HT-29 (cell line): Measurements from ENCODE around the gene PILRA. TPM values are rescaled to one million over a fixed set of nuclear protein-coding genes. Genes with fewer than 3 reads are reported as not detected.

Experiments
- small RNA-seq: library from RNA; depleted of rRNA; stranded (forward); fragments of <200 nt; gene quantifications from one replicate; pipeline ENCODE3, GENCODE V24; 2014
- total RNA-seq: library from RNA; depleted of rRNA; stranded (reverse); fragments of >200 nt; shearing (Covaris generic); gene quantifications from 2 replicates; pipeline ENCODE4 v1.2.3, GENCODE V29; 2014; rRNA removed

Gene PILRA
- total RNA-seq, 1 experiment from 2014 or later: 2.1 TPM

Small RNAs within 50 kb of the gene (small RNA-seq; reads per million reads assigned to genes)
- not detected for gene RF00019

Other genes starting within 250 kb of the PILRA start
- 1.3 and 2.9 TPM in 2 replicates for gene MBLAC1, start 246.5 kb upstream of the PILRA start, total RNA-seq
- gene LAMTOR4, start 224.6 kb upstream of the PILRA start, total RNA-seq: 310 and 344 TPM in 2 replicates
- gene TRAPPC14, start 214.8 kb upstream of the PILRA start, total RNA-seq: 22.5 and 27.8 TPM in 2 replicates
- gene GAL3ST4, start 204.9 kb upstream of the PILRA start, total RNA-seq: not detected in 2 replicates
- gene GPC2, start 196.1 kb upstream of the PILRA start, total RNA-seq: 1.7 and 4.2 TPM in 2 replicates
- 0.05 and 0.08 TPM in 2 replicates for gene STAG3, start 195.6 kb upstream of the PILRA start, total RNA-seq
- gene PVRIG, start 153.5 kb upstream of the PILRA start, total RNA-seq: not detected in 2 replicates
- gene SPDYE3, start 65.8 kb upstream of the PILRA start, total RNA-seq: not detected in 2 replicates
- 104 and 119 TPM in 2 replicates for gene PILRB, start 15.4 kb upstream of the PILRA start, total RNA-seq
- 0.76 and 1.0 TPM in 2 replicates for gene ZCWPW1, start 55.2 kb downstream of the PILRA start, total RNA-seq
- gene MEPCE, start 56.3 kb downstream of the PILRA start, total RNA-seq: 80.9 and 89.1 TPM in 2 replicates
- gene PPP1R35, start 63.0 kb downstream of the PILRA start, total RNA-seq: 102 and 110 TPM in 2 replicates
- 0.21 and 0.64 TPM in 2 replicates for gene SPACDR, start 90.8 kb downstream of the PILRA start, total RNA-seq
- 102 and 123 TPM in 2 replicates for gene TSC22D4, start 105.7 kb downstream of the PILRA start, total RNA-seq
- gene NYAP1, start 110.4 kb downstream of the PILRA start, total RNA-seq: 0.03 and 0.21 TPM in 2 replicates
- 29.8 and 30.4 TPM in 2 replicates for gene AGFG2, start 165.7 kb downstream of the PILRA start, total RNA-seq
- 0.63 and 1.5 TPM in 2 replicates for gene SAP25, start 200.4 kb downstream of the PILRA start, total RNA-seq
- 58.1 and 72.9 TPM in 2 replicates for gene LRCH4, start 212.6 kb downstream of the PILRA start, total RNA-seq
- gene FBXO24, start 212.8 kb downstream of the PILRA start, total RNA-seq: 0.29 and 0.36 TPM in 2 replicates
- 4.7 and 5.2 TPM in 2 replicates for gene PCOLCE, start 228.9 kb downstream of the PILRA start, total RNA-seq
- 16.4 and 18.4 TPM in 2 replicates for gene MOSPD3, start 239.1 kb downstream of the PILRA start, total RNA-seq